Measurements from ENCODE around the gene LGR6.

Gene LGR6

GRCh38 chr1:202283991-202284390 lies 90.4 kb downstream of the LGR6 start:
- DNase-seq: no peak

DNA sequence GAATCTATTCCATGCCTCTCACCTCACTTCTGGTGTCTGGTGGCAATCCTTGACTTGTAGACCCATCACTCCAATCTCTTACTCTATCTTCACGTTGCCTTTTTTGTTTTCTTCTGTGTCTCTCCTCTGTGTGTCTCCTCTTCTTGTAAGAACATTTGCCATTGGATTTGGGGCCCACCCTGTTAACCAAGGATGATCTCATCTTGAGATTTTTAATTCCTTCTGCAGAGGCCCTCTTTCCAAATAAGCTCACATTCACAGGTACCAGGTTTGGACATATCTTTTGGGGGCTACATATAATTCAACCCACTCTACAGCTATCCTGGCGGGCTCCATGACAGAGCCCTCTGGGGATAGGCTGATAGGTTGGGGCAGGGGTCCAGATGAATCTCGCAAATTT lies 92.3 kb downstream of the LGR6 start:
- no peak for DNase-seq

GRCh38 chr1:202286622-202287097 lies 93.1 kb downstream of the LGR6 start:
- no peak for DNase-seq

GRCh38 chr1:202287196-202287595 lies 93.6 kb downstream of the LGR6 start:
- DNase-seq: no peak

DNA sequence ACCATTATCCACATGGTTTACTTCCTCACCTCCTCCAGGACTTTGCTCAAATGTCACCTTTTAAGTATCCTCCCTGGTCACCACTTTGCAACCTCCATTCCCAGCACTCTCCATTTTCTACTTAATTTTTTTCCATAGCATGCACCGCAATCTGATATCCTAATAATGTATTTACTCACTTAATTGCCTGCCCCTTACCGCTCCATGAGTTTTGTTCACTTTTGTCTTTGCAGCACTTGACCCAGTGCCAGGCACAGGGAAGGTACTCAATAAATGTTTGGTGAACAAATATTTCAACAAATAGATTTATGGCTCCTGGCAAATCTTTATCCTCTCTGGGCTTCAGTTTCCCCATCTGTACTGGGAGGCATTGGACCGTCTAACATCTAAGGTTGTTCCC lies 94.6 kb downstream of the LGR6 start:
- DNase-seq: no peak

GRCh38 chr1:202289009-202289408 lies 95.4 kb downstream of the LGR6 start:
- peak in 1 of 58 donors; percentile 17 for DNase-seq

DNA sequence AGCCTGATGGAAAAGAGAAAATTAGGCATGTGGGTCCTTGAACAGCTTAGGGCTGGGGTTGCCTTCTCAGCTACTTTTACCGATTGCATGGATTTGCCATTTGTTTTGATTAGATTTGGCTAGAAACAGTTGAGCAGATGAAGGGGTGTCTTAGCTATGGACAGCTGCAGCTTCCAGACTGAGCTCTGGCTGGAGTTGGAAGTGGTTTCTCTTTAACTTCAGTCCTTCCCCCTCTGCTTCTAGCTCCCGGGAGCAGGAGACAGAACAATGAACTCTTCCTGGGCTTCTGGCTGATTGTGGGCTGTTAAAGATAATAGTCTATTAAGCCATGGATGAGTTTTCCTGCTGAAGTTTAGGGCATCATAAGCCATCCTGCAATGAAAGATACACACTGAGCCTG lies 97.4 kb downstream of the LGR6 start:
- no peak for DNase-seq

DNA sequence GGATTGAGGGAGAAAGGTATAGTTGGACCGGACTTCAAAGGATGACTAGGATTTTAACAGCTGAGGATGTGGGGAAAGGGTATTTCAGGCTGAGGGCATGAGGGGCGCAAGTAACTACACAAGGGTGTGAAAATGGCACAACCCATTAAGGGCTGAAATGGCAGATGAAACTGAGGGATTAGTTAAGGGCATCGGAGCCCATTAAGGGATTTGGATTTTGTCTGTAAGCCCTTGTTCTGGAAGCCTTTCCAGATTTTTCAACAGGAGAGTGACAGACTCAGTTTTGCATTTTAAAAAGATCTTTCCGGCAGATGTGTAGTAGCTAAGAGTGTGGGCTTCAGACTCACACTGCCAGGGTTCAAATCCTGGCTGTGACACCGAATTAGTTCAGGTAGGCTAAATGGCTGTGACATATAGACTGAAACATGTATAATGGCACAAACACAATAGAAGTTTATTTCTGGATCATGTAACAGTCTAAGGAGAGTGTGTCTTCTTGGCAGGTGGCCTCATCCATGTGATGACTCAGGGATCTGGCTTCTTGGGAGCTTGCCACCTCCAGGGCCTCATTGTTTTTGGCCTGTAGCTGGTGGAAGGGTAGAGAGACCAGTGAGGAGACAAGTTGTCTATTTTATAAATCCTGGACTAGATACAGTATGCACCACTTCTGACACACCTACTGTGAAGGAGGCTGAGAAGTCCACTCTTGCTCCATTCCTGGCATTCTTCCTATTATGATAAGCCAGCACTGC lies 98.5 kb downstream of the LGR6 start:
- no peak for DNase-seq

GRCh38 chr1:202292773-202293172 lies 99.2 kb downstream of the LGR6 start:
- no peak for DNase-seq

- DNase-seq: no peak
Observed at GRCh38 chr1:202293569-202293968, 100.0 kb downstream of the LGR6 start.

DNA sequence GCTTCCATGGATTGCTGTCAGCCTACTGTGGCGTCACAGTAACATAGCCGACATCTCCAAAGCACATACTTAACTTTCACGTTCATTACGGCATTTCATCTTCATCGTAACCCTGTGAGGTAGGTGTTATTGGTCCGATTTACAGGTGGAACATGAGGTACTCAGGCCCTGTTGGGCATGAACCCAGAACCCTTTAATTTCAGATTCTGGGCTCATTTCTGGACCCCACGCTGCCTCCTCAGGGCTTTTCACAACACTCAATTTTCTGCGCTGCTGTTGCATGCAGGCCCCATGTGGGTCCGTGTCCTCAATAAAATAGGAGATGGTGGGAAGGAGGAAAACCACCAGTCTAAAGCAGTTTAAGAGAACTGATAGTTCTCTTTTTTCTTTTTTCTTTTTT lies 108.6 kb downstream of the LGR6 start:
- DNase-seq: no peak

- peak in 10 of 58 donors; percentile 5 to 54 (median 19) for DNase-seq
Observed at GRCh38 chr1:202304375-202304774, 110.8 kb downstream of the LGR6 start.

- DNase-seq: no peak
Observed at GRCh38 chr1:202305168-202305567, 111.6 kb downstream of the LGR6 start.

- peak in 39 of 58 donors; percentile 11 to 84 (median 45) for DNase-seq
Observed at GRCh38 chr1:202306535-202307345, 113.1 kb downstream of the LGR6 start.

DNA sequence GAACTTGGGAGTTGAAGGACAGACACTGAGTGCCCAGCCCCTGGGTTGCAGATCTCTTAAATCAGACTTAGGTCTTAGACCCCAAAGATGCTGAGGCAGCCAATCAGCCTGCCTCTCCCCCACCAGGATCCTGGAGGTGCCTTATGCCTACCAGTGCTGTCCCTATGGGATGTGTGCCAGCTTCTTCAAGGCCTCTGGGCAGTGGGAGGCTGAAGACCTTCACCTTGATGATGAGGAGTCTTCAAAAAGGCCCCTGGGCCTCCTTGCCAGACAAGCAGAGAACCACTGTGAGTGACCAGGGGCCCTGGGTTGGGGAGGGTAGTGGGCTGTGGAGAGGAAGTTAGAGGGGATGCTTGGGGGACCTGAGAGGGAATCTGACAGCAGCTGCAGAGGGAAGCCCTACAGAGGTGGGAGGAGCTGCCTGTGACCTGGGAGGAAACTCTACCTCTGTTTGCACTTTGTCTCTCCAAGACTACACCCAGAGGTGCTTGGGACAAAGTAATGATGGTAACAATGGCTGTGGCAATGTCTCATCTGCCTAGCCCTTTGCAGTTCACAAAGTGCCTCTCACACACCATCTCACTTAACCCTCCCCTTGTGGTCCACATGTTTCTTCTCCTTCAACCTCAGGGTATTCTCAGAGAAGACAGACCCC lies 116.6 kb downstream of the LGR6 start:
- no peak for DNase-seq

DNA sequence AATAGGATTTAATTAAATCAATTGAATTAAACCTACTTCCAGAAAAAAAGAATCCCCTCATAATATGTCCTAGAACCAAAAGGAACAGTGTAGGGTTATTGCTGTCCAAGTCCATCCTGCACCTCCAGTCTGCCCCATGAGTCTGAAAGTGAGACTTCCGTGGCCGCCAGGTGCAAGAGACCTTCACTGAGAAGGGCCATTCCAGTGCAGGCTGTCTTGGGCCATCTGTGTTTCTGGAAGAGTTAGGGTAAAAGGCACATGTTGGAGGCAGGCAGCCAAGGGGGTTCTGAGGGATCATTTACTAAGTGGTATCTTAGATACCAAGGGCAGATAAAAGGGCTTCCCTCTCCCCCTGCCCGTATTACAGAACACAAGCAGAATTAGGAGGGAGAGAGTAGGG lies 117.1 kb downstream of the LGR6 start:
- no peak for DNase-seq

- no peak for DNase-seq
Observed at GRCh38 chr1:202311875-202312635, 118.5 kb downstream of the LGR6 start.

DNA sequence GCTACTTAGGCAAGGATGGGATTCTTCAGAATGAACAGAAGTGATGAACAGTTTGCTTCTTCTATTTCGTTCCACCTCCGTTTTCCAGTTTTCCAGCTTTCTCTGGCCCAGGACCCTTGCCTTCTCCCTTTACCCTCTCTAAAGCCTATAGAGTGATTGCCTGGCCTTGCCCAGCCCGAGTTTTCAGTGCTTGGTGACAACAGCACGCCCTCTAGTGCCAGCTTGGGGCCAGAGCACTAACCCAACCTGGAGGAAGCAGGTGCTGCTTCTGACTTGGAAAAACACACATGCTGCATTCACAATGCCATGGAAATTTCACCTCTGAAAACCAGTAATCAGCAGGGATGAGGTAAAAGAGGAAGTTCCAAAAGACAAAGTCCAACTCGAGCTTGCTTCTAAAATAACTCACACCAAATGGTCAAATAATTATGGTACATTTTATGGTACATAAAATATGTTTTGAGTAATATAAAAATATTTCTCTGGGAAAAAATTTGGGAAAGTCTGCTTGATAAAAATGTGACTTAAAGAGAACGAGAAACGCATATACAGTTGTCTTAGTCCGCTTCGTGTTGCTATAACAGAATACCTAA lies 122.1 kb downstream of the LGR6 start:
- DNase-seq: peak in 53 of 58 donors; percentile 4 to 78 (median 44)

DNA sequence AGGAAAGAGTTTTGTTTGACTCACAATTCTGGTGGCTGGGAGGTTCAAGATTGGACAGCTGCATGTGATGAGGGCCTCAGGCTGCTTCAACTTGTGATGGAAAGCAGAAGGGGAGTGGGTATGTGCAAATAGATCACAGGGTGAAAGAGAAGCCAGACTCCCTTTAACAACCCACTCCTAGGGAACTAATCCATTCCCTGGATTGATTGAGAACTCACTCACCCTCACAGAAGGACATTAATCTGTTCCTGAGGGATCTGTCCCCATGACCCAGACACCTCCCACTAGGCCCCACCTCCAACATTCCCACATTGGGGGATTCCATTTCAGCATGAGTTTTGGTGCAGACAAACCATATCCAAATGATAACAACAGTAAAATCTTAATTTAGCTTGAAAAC lies 122.6 kb downstream of the LGR6 start:
- DNase-seq: no peak
